GM23248 (cell line): ENCODE results near the gene TEX26.

Experiments used
- EZH2 ChIP-seq: fragments of 200-600 bp; sonication (generic); IDR thresholded peaks from 2 replicates; pipeline ENCODE4 v1.6.1; 2018; ENCODE audit warnings: antibody characterized with exemption, mild to moderate bottlenecking; ENCODE audit not compliant: insufficient read depth, poor library complexity, severe bottlenecking
- EZH2phosphoT487 ChIP-seq: fragments of 200-600 bp; sonication (generic); IDR thresholded peaks from 2 replicates; pipeline ENCODE4 v1.6.1; 2018; ENCODE audit warnings: antibody characterized with exemption, moderate library complexity, mild to moderate bottlenecking, low read depth; ENCODE audit not compliant: insufficient read depth

DNA sequence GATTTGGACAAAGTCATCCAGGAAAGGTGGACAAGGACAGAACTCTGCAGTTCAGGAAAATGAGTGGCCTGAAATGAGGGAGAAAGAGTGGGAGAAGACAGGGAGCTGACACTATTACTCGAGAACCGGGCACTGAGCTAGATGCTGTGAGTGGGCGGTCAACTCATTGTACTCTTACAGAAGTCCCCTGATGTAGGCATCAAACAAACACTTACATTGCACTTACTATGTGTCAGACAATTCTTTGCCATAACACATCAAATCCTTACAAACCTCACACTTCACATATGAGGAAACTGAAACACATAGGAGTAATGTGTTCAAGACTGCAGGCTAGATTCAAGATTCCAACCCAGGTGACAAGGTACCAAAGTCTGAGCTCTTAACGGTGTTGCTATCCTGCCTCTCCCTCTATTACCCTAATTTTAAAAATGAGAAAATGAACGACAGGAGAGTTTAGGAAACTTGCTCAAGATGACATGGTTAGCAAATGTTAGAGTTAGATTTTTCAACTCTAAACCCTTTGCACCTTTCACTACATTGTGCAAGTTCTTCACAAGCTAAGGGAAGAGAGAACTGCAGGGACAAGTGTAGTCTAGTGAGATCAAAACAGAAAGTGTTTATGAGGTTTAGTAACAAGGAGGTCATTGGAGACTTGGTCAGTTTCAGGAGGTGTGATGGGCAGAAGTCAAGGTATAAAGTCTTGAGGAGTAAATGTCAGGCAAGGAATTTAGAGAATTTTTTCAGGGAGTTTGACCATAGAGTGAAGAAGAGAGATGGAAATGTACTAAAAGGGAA is 31.3 kb upstream of the TEX26 start:
- TF ChIP-seq EZH2 (no peak), EZH2phosphoT487 (no peak)
